NCI-H1417 treated with DMSO at 0.1 percent for 48 hours (cell line): Measurements from ENCODE around the gene APOO.

Source experiments
- DNase-seq: peaks from one replicate; lab custom pipeline; 2025; lab: John Stamatoyannopoulos, UW

APOO gene

GRCh38 chrX:23784470-23785331, 123.0 kb downstream of the APOO start:
- no peak for DNase-seq

GRCh38 chrX:23783589-23784469, 123.9 kb downstream of the APOO start:
- DNase-seq: no peak
